ENCODE results near the gene S100Z. TPM values are rescaled to one million over a fixed set of nuclear protein-coding genes. Genes with fewer than 3 reads are reported as not detected.
"Not testable (repeated sequence)": the region's sequence is repeated elsewhere in the genome, so short reads cannot be mapped to it uniquely, and the experiment has no call there.

S100Z gene
- total RNA-seq, 1 experiment from 2014 or later: 22.4 TPM

DNA sequence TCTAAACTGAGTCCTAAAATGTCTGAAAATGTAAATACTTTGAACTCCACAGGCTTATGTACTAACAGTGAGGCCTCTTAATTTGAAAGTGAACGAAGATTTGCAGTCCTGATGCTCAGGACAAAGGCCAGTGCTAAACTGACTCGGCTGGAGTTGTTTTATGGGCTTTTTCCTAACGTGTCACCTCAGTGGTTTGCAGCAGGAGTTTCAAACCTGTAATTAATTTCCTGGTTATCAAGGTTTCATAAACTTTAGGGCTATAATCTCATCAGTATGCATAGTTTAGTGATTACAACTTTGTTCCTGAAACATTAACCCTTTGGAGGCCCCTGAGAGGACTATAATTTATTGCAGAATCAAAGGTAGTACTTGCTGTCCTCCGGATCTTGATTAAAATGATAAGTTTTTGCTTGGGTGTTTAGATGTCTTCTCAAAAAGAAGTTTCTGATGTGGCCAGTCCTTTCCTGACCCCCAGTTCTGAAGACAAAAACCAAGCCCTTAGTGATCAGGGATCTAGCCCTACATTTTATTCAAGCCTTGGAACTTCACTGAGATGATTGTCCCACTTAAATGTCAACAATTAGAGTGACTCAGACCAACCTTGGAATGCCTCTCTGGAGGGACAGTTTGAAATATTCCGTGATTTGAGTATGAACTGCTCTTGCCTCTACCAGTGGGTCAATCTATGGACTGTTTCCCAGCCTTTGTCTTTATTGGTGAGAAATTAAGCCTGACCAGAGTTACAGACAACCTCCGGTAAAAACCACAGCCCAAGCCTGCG, 11.1 kb upstream of the S100Z start:
- H3K4me2 ChIP-seq (ENCODE audit: low read depth, low read length, poor library complexity, severe bottlenecking): no peak overlapping the region

GRCh38 chr5:76841361-76841760, 8.5 kb upstream of the S100Z start:
- Histone ChIP-seq H3K27me3 (ENCODE audit: low read length) (no peaks in the 10 kb centered on the region), H3K9me3 (ENCODE audit: low read length) (no peaks in the 10 kb centered on the region), H3K9ac (ENCODE audit: low read length) (no peak overlapping the region), H3K4me2 (ENCODE audit: low read depth, low read length, poor library complexity, severe bottlenecking) (no peak overlapping the region), H2AFZ (ENCODE audit: low read length) (no peak overlapping the region), H3K36me3 (ENCODE audit: insufficient read depth, low read length) (no peaks in the 10 kb centered on the region), H3K79me2 (ENCODE audit: low read length) (no peaks in the 10 kb centered on the region), H4K20me1 (ENCODE audit: insufficient read depth, low read depth, low read length) (no peaks in the 10 kb centered on the region), H3K9me2 (replicated peaks; ENCODE audit: insufficient read depth, low read length) (no peaks in the 10 kb centered on the region), H3K4me1 (ENCODE audit: low read length) (no peaks in the 10 kb centered on the region), H3K4me3 (ENCODE audit: low read length) (no peak overlapping the region), H3K27ac (ENCODE audit: low read length) (no peak overlapping the region)
- DNase-seq: no peak

More for the DNA sequence above, 11.1 kb upstream of the S100Z start:
- H3K9me3 ChIP-seq (ENCODE audit: low read length): no peaks in the 10 kb centered on the region
- no peak overlapping the region for H3K9ac ChIP-seq (ENCODE audit: low read length)
- no peaks in the 10 kb centered on the region for H3K27me3 ChIP-seq (ENCODE audit: low read length)
- H4K20me1 ChIP-seq (ENCODE audit: insufficient read depth, low read depth, low read length): no peaks in the 10 kb centered on the region
- no peaks in the 10 kb centered on the region for H3K4me1 ChIP-seq (ENCODE audit: low read length)
- no peaks in the 10 kb centered on the region for H3K36me3 ChIP-seq (ENCODE audit: insufficient read depth, low read length)
- no peak overlapping the region for H3K27ac ChIP-seq (ENCODE audit: low read length)
- no peak for DNase-seq
- no peak overlapping the region for H3K4me3 ChIP-seq (ENCODE audit: low read length)
- H3K79me2 ChIP-seq (ENCODE audit: low read length): no peaks in the 10 kb centered on the region
- no peaks in the 10 kb centered on the region for H3K9me2 ChIP-seq (replicated peaks; ENCODE audit: insufficient read depth, low read length)
- H2AFZ ChIP-seq (ENCODE audit: low read length): no peak overlapping the region

GRCh38 chr5:76845890-76846289, 3.9 kb upstream of the S100Z start:
- Histone ChIP-seq H3K27ac (ENCODE audit: low read length) (no peak overlapping the region), H3K27me3 (ENCODE audit: low read length) (no peaks in the 10 kb centered on the region), H3K4me3 (ENCODE audit: low read length) (no peak overlapping the region), H3K9ac (ENCODE audit: low read length) (no peak overlapping the region), H3K4me1 (ENCODE audit: low read length) (no peaks in the 10 kb centered on the region), H4K20me1 (ENCODE audit: insufficient read depth, low read depth, low read length) (no peaks in the 10 kb centered on the region), H2AFZ (ENCODE audit: low read length) (no peak overlapping the region), H3K9me3 (ENCODE audit: low read length) (no peaks in the 10 kb centered on the region), H3K79me2 (ENCODE audit: low read length) (no peaks in the 10 kb centered on the region), H3K36me3 (ENCODE audit: insufficient read depth, low read length) (no peaks in the 10 kb centered on the region), H3K4me2 (ENCODE audit: low read depth, low read length, poor library complexity, severe bottlenecking) (no peak overlapping the region), H3K9me2 (replicated peaks; ENCODE audit: insufficient read depth, low read length) (no peaks in the 10 kb centered on the region)
- DNase-seq: no peak

GRCh38 chr5:76850543-76851145, 830 bp downstream of the S100Z start:
- peaks cover 3% of the 10 kb centered on the region; the same call in 1 of the 2 replicates for H3K4me1 ChIP-seq (ENCODE audit: low read length)

GRCh38 chr5:76851728-76852369, 2.0 kb downstream of the S100Z start:
- Histone ChIP-seq H3K9me2 (replicated peaks; ENCODE audit: insufficient read depth, low read length) (no peaks in the 10 kb centered on the region), H3K4me2 (ENCODE audit: low read depth, low read length, poor library complexity, severe bottlenecking) (no peak overlapping the region), H3K9me3 (ENCODE audit: low read length) (no peaks in the 10 kb centered on the region), H3K4me3 (ENCODE audit: low read length) (no peak overlapping the region), H3K9ac (ENCODE audit: low read length) (no peak overlapping the region), H4K20me1 (ENCODE audit: insufficient read depth, low read depth, low read length) (no peaks in the 10 kb centered on the region), H2AFZ (ENCODE audit: low read length) (no peak overlapping the region), H3K4me1 (ENCODE audit: low read length) (peaks cover 3% of the 10 kb centered on the region; the same call in 1 of the 2 replicates), H3K79me2 (ENCODE audit: low read length) (no peaks in the 10 kb centered on the region), H3K27me3 (ENCODE audit: low read length) (no peaks in the 10 kb centered on the region), H3K36me3 (ENCODE audit: insufficient read depth, low read length) (no peaks in the 10 kb centered on the region), H3K27ac (ENCODE audit: low read length) (no peak overlapping the region)
- DNase-seq: no peak

More at GRCh38 chr5:76850543-76851145, 830 bp downstream of the S100Z start:
- DNase-seq: no peak
- no peaks in the 10 kb centered on the region for H3K36me3 ChIP-seq (ENCODE audit: insufficient read depth, low read length)
- H3K4me2 ChIP-seq (ENCODE audit: low read depth, low read length, poor library complexity, severe bottlenecking): no peak overlapping the region
- no peak overlapping the region for H2AFZ ChIP-seq (ENCODE audit: low read length)
- no peak overlapping the region for H3K9ac ChIP-seq (ENCODE audit: low read length)
- no peaks in the 10 kb centered on the region for H4K20me1 ChIP-seq (ENCODE audit: insufficient read depth, low read depth, low read length)
- no peaks in the 10 kb centered on the region for H3K79me2 ChIP-seq (ENCODE audit: low read length)
- no peaks in the 10 kb centered on the region for H3K9me3 ChIP-seq (ENCODE audit: low read length)
- H3K27me3 ChIP-seq (ENCODE audit: low read length): no peaks in the 10 kb centered on the region
- H3K27ac ChIP-seq (ENCODE audit: low read length): no peak overlapping the region
- no peaks in the 10 kb centered on the region for H3K9me2 ChIP-seq (replicated peaks; ENCODE audit: insufficient read depth, low read length)
- no peak overlapping the region for H3K4me3 ChIP-seq (ENCODE audit: low read length)

DNA sequence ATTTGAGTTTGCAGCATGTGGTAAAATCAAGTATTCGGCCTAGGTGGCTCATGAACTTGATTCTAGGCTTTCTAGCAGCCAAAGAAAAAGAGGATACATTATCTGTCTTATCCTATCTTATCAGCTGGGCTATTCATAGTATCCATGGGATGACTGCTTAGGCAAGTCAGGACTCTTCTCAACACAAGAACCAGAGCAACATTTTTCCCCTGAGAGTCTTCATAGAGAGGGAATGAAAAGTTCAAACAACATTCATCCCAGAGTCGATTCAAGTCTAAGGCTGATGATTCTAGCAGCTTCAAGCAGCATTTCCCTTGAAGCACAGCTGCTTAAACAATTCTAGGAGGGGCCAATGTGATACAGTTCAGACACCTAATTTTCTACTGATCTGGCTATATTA, 3.0 kb downstream of the S100Z start:
- H3K9me2 ChIP-seq (replicated peaks; ENCODE audit: insufficient read depth, low read length): no peaks in the 10 kb centered on the region
- no peak overlapping the region for H3K9ac ChIP-seq (ENCODE audit: low read length)
- H3K9me3 ChIP-seq (ENCODE audit: low read length): no peaks in the 10 kb centered on the region
- H3K79me2 ChIP-seq (ENCODE audit: low read length): no peaks in the 10 kb centered on the region
- H3K4me3 ChIP-seq (ENCODE audit: low read length): no peak overlapping the region
- H3K4me1 ChIP-seq (ENCODE audit: low read length): peaks cover 3% of the 10 kb centered on the region; the same call in 1 of the 2 replicates
- H3K36me3 ChIP-seq (ENCODE audit: insufficient read depth, low read length): no peaks in the 10 kb centered on the region
- DNase-seq: no peak
- H3K27me3 ChIP-seq (ENCODE audit: low read length): no peaks in the 10 kb centered on the region
- H2AFZ ChIP-seq (ENCODE audit: low read length): no peak overlapping the region
- H4K20me1 ChIP-seq (ENCODE audit: insufficient read depth, low read depth, low read length): no peaks in the 10 kb centered on the region
- H3K4me2 ChIP-seq (ENCODE audit: low read depth, low read length, poor library complexity, severe bottlenecking): no peak overlapping the region
- no peak overlapping the region for H3K27ac ChIP-seq (ENCODE audit: low read length)

DNA sequence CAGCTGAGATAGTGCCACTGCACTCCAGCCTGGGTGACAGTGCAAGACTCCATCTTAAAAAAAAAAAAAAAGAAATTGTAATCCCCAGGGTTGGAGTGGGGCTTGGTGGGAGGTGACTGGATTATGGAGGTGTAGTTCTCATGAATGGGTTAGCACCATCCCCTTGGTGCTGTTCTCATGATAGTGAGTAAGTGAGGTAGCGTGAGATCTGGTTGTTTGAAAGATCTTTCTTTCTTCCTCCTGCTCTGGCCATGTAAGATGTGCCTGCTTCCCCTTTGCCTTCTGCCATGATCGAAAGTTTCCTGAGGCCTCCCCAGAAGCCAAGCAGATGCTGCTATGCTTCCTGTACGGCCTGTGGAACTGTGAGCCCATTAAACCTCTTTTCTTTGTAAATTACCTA, 3.9 kb downstream of the S100Z start:
- not testable (repeated sequence) for H3K9me3 ChIP-seq (ENCODE audit: low read length); H3K4me3 ChIP-seq (ENCODE audit: low read length); H3K9me2 ChIP-seq (replicated peaks; ENCODE audit: insufficient read depth, low read length); DNase-seq; H4K20me1 ChIP-seq (ENCODE audit: insufficient read depth, low read depth, low read length); H3K36me3 ChIP-seq (ENCODE audit: insufficient read depth, low read length); H3K4me1 ChIP-seq (ENCODE audit: low read length); H3K4me2 ChIP-seq (ENCODE audit: low read depth, low read length, poor library complexity, severe bottlenecking); H3K27ac ChIP-seq (ENCODE audit: low read length); H2AFZ ChIP-seq (ENCODE audit: low read length); H3K27me3 ChIP-seq (ENCODE audit: low read length); H3K9ac ChIP-seq (ENCODE audit: low read length); H3K79me2 ChIP-seq (ENCODE audit: low read length)

DNA sequence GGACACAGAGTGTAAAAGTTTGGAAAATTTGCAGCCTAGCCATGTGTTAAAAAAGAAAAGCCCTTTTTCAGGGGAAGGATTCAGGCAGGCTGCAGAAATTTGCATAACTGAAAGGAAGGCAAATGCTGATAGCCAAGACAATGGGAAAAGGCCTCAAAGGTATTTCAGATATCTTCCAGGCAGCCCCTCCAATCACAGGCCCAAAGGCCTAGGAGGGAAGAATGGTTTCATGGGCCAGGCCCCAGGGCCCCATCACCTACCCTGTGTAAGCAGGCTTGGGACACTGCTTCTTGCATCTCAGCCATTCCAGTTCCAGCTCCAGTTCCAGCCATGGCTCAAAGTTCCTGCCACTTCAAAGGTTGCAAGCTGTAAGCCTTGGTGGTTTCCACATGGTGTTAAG, 4.8 kb downstream of the S100Z start:
- H2AFZ ChIP-seq (ENCODE audit: low read length): no peak overlapping the region
- no peak overlapping the region for H3K4me2 ChIP-seq (ENCODE audit: low read depth, low read length, poor library complexity, severe bottlenecking)
- H4K20me1 ChIP-seq (ENCODE audit: insufficient read depth, low read depth, low read length): no peaks in the 10 kb centered on the region
- H3K27ac ChIP-seq (ENCODE audit: low read length): no peak overlapping the region
- no peak overlapping the region for H3K4me3 ChIP-seq (ENCODE audit: low read length)
- H3K27me3 ChIP-seq (ENCODE audit: low read length): no peaks in the 10 kb centered on the region
- no peak for DNase-seq
- no peak overlapping the region for H3K9ac ChIP-seq (ENCODE audit: low read length)
- no peaks in the 10 kb centered on the region for H3K9me3 ChIP-seq (ENCODE audit: low read length)
- peaks cover 3% of the 10 kb centered on the region; the same call in 1 of the 2 replicates for H3K4me1 ChIP-seq (ENCODE audit: low read length)
- no peaks in the 10 kb centered on the region for H3K36me3 ChIP-seq (ENCODE audit: insufficient read depth, low read length)
- no peaks in the 10 kb centered on the region for H3K9me2 ChIP-seq (replicated peaks; ENCODE audit: insufficient read depth, low read length)
- H3K79me2 ChIP-seq (ENCODE audit: low read length): no peaks in the 10 kb centered on the region
